Measurements from ENCODE around the gene SSH3.

The SSH3 gene

GRCh38 chr11:67281552-67282150, 21.7 kb upstream of the SSH3 start:
- TF ChIP-seq, protein P1, sequence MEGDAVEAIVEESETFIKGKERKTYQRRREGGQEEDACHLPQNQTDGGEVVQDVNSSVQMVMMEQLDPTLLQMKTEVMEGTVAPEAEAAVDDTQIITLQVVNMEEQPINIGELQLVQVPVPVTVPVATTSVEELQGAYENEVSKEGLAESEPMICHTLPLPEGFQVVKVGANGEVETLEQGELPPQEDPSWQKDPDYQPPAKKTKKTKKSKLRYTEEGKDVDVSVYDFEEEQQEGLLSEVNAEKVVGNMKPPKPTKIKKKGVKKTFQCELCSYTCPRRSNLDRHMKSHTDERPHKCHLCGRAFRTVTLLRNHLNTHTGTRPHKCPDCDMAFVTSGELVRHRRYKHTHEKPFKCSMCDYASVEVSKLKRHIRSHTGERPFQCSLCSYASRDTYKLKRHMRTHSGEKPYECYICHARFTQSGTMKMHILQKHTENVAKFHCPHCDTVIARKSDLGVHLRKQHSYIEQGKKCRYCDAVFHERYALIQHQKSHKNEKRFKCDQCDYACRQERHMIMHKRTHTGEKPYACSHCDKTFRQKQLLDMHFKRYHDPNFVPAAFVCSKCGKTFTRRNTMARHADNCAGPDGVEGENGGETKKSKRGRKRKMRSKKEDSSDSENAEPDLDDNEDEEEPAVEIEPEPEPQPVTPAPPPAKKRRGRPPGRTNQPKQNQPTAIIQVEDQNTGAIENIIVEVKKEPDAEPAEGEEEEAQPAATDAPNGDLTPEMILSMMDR (IDR thresholded peaks at IDR 0.05) = no peak
- Histone ChIP-seq H3K9me3 (ENCODE audit: control insufficient read depth, low read length) (no peaks in the 10 kb centered on the region), H3K27ac (no peak overlapping the region), H3K4me1 (no peaks in the 10 kb centered on the region), H3K36me3 (ENCODE audit: control insufficient read depth, insufficient read depth, low read length) (no peaks in the 10 kb centered on the region), H3K4me3 (ENCODE audit: low read depth, low read length) (no peak overlapping the region), H3K79me2 (no peaks in the 10 kb centered on the region), H2AFZ (no peak overlapping the region), H3K27me3 (ENCODE audit: control insufficient read depth, insufficient read depth, low read length) (no peaks in the 10 kb centered on the region), H3K4me2 (ENCODE audit: low read length) (no peak overlapping the region), H3K9ac (no peak overlapping the region)

- H3K36me3 ChIP-seq (ENCODE audit: control insufficient read depth, insufficient read depth, low read length) = no peaks in the 10 kb centered on the region
- no peak overlapping the region for H3K9ac ChIP-seq
These were observed 21.0 kb upstream of the SSH3 start for GRCh38 chr11:67282155-67282875.

GRCh38 chr11:67282876-67283371, 20.4 kb upstream of the SSH3 start:
- TF ChIP-seq, protein P1 (IDR thresholded peaks at IDR 0.05) = no peak

More at GRCh38 chr11:67282155-67282875, 21.0 kb upstream of the SSH3 start:
- TF ChIP-seq, protein P1 (IDR thresholded peaks at IDR 0.05) = no peak
- Histone ChIP-seq H3K4me2 (ENCODE audit: low read length) (no peak overlapping the region), H3K27me3 (ENCODE audit: control insufficient read depth, insufficient read depth, low read length) (no peaks in the 10 kb centered on the region), H3K4me3 (ENCODE audit: low read depth, low read length) (no peak overlapping the region), H3K79me2 (no peaks in the 10 kb centered on the region), H3K4me1 (no peaks in the 10 kb centered on the region), H3K27ac (no peak overlapping the region), H3K9me3 (ENCODE audit: control insufficient read depth, low read length) (no peaks in the 10 kb centered on the region), H2AFZ (no peak overlapping the region)

DNA sequence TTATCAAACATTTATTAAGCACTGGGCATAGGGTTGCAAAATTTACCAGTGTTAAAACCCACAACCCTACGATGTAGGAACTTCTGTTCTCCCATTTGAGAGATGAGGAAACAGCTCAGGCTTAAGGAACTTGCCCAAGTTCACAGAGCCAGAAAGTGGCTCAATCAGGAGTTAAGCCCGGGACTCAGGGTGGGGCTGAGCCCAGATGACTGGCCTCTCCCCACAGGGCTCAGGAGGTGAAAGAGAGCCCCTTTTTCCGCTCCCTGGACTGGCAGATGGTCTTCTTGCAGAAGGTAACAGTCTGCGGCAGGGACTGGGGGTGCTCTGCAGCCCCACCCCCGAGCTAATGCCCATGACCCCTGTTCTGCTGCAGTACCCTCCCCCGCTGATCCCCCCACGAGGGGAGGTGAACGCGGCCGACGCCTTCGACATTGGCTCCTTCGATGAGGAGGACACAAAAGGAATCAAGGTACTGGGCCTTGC, 19.8 kb upstream of the SSH3 start:
- Histone ChIP-seq H3K27me3 (ENCODE audit: control insufficient read depth, insufficient read depth, low read length) (no peaks in the 10 kb centered on the region), H3K27ac (no peak overlapping the region), H3K9ac (no peak overlapping the region), H3K4me2 (ENCODE audit: low read length) (no peak overlapping the region), H2AFZ (no peak overlapping the region), H3K4me3 (ENCODE audit: low read depth, low read length) (no peak overlapping the region), H3K4me1 (peaks cover 7% of the 10 kb centered on the region), H3K79me2 (no peaks in the 10 kb centered on the region), H3K36me3 (ENCODE audit: control insufficient read depth, insufficient read depth, low read length) (no peaks in the 10 kb centered on the region), H3K9me3 (ENCODE audit: control insufficient read depth, low read length) (no peaks in the 10 kb centered on the region)
- TF ChIP-seq, protein P1 (IDR thresholded peaks at IDR 0.05) = no peak

More at GRCh38 chr11:67282876-67283371, 20.4 kb upstream of the SSH3 start:
- H3K9me3 ChIP-seq (ENCODE audit: control insufficient read depth, low read length) = no peaks in the 10 kb centered on the region
- H3K27ac ChIP-seq = no peak overlapping the region
- H2AFZ ChIP-seq = no peak overlapping the region
- no peak overlapping the region for H3K4me2 ChIP-seq (ENCODE audit: low read length)
- H3K9ac ChIP-seq = no peak overlapping the region
- peaks cover 4% of the 10 kb centered on the region for H3K4me1 ChIP-seq
- no peaks in the 10 kb centered on the region for H3K36me3 ChIP-seq (ENCODE audit: control insufficient read depth, insufficient read depth, low read length)
- H3K79me2 ChIP-seq = no peaks in the 10 kb centered on the region
- no peaks in the 10 kb centered on the region for H3K27me3 ChIP-seq (ENCODE audit: control insufficient read depth, insufficient read depth, low read length)
- no peak overlapping the region for H3K4me3 ChIP-seq (ENCODE audit: low read depth, low read length)
